HG02798 (cell line): ENCODE data around the gene WDR59.
"Not testable (repeated sequence)": the region's sequence is repeated elsewhere in the genome, so short reads cannot be mapped to it uniquely, and the experiment has no call there.

ENCODE experiments used
- ATAC-seq: cut with Tn5 transposase; IDR thresholded peaks from one replicate; pipeline ENCODE4 v1.9.1; 2021; ENCODE audit warnings: mild to moderate bottlenecking; ENCODE audit not compliant: unreplicated experiment, poor library complexity

Gene WDR59

DNA sequence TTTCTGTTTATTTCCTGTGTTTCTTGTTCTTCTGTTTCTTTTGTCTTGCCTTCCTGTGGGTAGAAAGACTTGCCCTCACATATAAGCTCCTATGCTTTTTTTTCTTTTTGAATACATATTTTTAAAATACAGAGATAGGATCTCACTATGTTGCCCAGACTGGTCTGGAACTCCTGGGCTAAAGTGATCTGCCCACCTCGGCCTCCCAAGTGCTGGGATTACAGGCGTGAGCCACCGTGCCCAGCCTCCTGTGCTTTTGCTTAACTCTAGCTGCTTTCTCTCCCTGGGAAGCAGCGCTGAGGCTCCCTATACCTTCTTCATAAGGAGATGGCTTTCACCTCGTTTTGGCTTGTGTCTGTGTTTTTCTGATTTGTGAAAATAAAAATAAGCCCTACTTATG is 116.9 kb downstream of the WDR59 start:
- no peak for ATAC-seq

DNA sequence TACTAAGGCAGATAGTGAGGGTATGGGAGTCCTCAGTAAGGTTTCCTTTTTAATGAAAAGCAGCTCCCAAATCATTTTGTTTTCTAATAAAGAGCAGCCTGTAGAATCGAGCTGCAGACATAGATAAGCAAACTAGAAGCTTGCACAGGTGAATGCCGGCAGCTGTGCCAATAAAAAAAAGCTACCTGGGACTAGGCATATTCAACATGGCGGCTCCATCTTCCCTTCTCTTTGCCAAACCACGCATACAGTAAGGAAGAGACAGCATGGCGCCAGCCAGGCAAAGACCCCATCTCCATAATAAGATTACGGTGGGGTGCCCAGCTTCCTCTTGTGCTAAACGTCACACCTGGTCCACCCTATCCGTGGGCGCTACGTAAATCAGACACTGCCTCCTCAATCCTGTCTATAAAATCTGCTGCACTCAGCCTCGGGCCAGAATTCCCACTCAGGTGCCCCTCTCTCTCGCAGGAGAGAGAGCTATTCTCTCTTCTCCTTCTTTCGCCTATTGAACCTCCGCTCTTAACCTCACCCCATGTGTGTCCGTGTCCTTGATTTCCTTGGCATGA is 117.6 kb downstream of the WDR59 start:
- no peak for ATAC-seq

DNA sequence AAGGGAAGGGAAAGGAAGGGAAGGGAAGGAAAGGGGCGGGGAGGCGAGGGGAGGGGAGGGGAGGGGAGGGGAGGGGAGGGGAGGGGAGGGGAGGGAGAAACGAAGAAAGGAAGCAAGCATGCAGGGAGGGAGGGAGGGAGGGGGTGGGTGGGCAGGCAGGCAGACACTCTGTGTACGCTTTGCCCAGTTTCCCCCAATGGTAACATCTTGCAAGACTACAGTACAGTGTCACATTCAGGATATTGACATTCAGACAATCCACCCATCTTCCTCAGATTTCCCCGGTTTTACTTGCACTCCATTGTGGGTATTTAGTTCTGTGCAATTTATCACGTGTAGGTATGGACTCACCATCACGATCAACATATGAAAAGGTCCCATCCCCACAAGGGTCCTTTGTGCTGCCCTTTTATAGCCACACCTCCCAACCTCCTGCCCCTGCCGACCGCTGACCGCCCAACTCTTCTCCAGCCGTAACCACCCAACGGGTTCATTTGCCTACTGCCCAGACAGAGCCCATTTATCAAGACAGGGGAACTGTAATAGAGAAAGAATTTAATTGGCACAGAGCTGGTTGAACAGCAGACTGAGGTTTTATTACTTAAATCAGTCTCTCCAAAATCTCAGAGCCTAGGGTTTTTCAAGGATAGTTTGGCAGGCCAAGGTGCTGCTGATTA is 118.9 kb downstream of the WDR59 start:
- no peak for ATAC-seq

DNA sequence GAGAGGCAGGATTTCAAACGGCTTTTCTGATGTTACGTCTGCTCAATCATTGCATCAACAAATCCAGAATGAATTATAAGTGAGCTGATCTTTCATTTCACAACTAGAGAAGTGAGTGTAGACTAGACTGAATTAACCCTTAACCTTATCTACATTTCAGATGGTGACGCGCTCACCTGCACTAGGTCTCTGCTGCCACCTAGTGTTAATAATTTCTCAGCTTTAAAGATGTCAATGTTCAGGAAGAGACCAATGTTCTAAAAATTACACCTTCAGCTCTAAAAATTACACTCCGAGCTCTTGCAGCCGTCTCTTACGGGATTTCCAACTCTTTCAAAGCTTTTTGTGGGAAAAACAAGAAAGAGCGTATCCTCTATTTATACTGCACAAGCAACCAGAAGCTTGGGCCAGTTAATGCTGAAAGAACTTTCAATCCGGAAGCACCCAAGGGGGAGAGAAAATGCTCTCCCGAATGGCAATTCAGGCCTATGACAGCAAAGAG is 122.1 kb downstream of the WDR59 start:
- ATAC-seq = peak; percentile 59

DNA sequence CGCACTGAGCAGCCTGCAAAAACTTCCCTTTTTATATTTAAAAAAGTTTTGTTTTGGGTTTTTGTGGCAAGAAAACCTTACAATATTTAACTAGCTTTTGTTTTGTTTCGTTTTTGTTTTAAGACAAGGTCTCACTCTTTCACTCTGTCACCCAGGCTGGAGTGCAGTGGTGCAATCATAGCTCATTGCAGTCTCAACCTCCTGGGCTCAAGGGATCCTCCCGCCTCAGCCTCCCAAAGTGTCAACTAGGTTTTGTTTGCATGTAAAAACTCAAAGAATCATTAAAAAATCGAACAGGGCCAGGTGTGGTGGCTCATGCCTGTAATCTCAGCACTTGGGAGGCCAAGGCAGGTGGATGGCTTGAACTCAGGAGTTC is 132.4 kb downstream of the WDR59 start:
- no peak for ATAC-seq

DNA sequence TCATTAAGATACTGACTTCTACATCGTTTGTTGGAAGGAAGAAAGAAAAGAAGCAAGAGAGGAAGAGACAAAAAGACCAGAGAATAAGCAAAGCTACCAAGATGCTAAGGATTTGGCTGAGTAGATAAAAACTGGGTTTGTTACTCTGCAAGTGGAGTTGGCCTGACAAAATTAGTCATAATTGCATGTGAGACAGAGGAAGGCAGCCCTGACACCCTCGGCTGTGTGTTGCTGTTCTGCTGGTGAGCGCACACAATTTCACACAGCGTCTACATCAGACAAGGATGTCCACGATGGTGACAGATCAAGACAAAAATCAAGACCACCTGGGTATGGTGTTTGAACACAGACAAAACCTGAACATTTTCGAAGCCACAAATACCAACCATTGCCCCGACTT is 134.9 kb downstream of the WDR59 start:
- no peak for ATAC-seq

DNA sequence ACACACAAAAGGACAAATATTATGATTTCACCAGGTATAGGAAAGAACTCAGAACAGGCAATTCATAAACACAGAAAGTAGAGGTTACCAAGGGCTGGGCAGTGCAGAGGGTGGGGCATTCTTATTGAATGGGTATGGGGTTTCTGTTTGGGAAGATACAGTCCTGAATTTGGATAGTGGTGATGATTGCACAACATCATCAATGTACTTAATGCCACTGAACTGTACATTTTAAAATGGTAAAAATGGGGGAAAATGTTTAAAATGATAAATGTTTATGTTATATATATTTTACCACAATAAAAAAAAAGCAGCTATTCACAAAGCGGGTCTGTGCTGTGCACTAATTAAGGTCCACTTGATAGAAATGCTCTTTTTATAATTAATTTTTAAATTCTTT is 137.7 kb downstream of the WDR59 start:
- no peak for ATAC-seq

DNA sequence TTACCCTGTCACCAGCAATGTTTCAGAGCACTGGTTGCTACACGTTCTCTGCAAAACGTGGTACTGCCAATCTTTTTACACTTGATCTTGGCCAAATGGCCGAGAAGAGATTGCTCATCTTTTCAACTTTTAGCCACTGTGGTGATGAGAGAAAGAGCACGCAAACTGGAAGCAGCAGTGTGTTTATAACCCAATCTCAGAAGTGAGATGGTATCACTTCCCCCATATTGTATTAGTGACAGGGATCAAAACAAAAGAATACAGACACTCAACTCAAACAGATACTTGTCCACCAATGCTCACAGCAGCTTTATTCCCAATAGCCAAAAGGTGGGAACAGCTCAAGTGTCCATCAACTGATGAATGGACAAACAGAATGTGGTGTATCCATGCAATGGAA is 138.2 kb downstream of the WDR59 start:
- no peak for ATAC-seq

DNA sequence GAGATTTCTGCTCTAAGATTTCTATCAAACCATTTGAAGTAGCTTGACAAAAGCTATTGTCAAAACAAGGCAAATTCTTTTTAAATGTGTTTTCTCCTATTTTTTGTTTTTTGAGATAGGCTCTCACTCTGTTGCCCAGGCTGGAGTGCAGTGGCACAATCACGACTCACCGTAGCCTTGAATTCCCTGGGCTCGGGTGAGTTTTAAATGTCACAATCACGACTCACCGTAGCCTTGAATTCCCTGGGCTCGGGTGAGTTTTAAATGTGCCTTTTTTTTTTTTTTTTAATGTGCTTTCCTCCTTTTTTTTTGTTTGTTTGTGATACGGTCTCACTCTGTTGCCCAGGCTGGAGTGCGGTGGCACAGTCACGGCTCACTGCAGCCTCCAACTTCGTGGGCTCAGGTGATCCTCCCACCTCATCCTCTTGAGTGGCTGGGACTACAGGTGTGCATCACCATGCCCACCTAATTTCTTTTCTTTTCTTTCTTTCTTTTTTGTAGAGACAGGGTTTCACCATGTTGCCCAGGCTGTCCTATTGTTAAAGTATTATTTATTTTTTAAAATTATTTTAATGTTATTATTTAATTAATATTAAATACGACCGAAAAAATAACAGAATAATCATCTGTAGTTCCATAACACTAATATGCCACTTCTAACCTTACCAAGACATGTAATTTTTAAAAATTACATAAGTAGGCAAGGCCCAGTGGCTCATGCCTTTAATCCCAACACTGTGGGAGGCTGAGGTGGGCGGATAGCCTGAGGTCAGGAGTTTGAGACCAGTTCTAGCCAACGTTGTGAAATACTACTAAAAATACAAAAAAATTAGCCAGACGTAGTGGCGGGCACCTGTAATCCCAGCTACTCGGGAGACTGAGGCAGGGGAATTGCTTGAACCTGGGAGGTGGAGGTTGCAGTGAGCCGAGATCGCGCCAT is 140.6 kb downstream of the WDR59 start:
- ATAC-seq = no peak

DNA sequence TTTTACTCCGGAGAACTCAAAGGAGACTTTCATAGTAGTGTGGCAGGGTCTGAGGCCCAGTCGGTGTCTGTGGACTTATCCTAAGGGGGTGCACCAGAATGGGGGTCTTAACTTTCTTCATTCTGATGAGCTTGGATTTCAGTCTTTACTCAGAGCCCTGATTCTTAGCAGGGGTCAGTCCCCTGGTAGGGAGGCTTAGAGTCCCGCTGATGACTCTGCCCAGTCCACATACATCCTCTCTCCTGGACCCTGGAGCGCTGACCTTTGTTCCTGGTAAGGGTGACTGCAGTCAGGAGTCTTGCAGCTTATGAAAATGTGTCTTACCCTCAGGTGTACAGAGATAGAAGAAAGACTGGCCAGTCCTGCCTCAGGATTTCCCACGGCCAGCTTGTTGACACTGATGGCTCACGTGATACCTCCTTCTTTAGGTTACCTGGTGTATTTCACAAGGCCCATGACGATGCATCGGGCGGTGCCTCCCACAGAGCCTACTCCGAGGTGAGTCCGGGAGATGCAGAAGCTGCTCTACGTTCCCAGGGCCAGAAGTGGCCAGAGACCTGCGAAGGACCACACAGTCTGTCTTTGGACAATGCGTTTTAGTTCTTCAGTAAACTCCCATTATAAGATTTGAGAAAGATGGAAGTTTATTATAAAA is 141.4 kb downstream of the WDR59 start:
- ATAC-seq = not testable (repeated sequence)

DNA sequence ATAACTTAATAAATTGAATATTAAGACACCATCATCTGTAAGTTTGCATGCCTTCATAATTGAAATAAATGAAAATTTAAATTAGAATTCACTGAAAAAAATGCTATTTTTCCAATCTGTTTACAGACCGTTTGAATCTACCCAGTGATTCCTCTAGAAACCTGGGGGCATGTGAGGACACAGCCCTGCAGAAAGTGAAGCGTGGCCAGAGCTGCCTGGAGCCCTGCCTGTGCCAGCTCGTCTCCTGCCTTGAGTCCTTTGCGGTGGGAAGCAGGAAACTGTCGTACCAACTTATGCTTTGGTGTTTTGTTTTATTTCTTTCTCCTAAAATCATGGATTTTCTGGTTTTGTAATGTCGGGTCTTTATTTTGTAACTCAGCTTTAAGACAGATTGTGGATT is 142.5 kb downstream of the WDR59 start:
- ATAC-seq = no peak

DNA sequence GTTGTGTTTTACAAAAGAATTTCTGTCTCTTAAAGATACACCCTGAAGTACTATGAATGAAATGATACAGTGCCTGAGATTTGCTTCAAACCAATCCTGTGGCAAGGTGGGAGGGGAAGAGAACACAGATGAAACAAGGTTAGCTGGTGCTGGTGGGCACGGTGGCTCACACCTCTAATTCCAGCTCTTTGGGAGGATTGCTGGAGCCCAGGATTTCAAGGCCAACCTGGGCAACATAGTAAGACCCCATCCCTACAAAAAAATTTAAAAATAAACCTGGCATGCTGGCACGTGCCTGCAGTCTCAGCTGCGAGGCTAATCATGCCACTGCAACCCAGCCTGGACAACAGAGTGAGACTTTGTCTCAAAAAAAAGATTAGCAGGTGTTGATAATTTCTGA is 143.0 kb downstream of the WDR59 start:
- no peak for ATAC-seq

DNA sequence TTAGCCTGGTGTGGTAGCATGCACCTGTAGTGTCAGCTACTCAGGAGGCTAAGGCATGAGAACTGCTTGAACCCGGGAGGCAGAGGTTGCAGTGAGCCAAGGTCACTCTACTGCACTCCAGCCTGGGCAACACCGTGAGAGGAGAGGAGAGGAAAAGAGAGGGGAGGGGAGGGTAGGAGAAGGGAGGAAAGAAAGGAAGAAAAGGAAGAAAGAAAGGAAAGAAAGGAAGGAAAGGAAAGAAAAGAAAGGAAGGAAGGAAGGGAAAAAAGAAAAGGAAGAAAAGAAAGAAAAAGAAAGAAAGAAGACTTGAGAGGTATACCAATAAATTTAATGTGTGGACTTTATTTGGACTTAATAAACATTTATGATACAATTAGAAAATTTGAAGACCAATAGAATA is 143.5 kb downstream of the WDR59 start:
- ATAC-seq = no peak

DNA sequence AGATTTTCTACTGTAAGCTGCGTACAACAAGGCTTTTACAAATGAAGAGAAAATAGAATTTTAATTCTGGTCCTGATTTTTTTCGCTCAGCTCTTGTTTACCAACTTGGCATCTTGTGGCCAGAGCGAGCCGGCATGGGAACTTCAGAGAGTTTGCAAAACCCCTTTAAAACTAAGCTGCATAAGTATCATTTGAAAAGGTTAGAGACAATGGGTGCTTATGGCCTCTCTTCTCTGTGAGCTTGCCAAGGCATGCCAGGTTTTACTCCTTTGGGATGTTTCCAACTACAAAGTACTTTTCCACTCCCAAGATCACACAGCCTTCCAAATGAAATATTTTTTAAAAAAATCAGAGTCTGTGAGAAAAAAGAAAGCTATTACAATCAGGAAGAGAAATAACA is 147.9 kb downstream of the WDR59 start:
- ATAC-seq = no peak

DNA sequence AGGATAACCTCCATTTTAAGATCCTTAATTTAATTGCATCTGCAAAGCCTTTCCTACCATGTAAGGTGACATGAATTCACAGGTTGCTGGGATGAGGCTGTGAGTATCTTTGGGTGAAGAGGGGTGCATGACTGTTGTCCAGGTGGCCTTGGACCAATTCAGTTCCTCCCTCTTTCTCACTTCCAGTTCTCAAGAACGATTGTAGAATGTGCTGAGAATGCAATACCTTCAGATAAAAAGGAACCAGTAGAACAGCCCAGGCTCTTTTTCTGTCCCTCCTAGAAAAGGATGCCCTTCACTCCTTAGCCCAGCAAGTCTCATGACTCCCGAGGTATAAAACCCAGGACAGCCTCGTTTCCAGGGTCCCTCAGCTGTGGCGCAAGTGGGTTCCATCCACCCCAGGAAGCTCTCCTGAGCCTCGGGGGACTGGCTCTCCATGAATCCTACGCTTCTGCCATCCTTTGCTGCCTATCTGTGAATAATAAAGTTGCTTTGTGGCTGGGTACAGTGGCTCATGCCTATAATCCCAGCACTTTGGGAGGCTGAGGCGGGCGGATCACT is 148.7 kb downstream of the WDR59 start:
- ATAC-seq = no peak

DNA sequence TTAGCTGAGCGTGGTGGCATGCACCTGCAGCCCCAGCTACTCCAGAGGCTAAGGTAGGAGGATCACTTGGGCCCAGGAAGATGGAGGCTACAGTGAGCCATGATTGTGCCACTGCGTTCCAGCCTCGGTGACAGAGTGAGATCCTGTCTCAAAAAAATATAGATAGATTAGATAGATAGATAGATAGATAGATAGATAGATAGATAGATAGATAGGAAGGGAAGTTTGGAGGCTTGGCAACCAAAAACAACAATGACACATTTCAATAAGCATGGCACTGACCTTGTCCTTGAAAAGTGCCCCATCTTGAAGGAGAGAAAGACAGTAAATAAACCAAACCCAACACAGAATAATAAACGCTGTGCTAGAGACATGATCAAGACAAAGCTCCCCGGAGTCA is 152.7 kb downstream of the WDR59 start:
- ATAC-seq = no peak

DNA sequence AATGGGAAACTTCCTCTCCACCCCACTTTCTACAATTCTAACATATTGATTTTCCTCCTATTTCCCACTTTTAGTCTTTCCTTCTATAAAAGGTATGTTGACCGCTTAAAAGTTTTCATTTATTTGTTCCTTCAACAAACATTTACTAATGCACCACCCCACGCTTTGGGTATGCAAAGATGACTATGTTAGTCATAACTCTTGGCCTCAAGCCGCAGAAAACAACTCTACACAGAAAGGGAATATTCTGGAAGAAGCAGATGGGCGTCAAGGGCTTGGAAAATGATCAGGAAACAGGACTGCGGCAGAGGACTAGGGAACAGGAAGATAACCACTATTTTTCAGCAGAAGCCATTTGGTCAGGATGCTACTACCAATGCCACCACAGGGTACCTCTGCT is 153.5 kb downstream of the WDR59 start:
- no peak for ATAC-seq

DNA sequence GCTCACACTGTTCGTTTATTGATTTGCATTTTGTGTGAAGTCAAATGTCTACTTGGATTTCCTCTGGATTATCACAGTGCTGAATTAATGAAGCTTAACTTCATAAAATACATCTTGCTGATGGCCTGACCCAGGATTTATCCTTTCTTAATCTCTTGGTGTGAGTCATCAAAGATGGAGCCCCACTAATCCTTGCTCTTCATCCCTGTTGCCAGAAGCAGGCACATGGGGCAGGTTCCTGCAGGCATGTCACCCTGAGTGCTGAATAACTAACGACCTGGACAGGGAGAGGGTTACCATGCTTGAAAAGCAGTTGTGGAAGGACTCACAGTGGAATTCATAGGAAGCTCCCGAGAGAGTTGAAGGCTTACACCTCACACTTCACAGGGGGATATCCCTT is 154.3 kb downstream of the WDR59 start:
- ATAC-seq = no peak

DNA sequence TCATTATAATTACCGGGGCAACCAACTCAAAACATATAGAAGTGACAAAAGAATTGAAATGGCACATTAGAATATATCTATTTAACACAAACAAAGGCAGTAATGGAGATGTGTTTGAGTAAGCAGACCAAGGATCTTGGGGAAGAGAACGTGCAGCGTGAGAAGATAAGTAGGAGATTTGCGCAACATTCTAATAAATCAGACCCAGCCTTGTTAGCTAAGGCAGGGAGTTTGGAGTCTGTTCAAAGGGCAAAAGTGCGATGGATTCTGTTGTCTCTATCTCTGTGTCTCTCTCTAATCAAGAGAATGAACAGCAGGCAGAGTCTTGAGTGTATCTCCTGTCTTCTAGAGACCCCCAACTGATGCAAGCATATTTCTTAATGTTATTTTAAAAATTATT is 155.3 kb downstream of the WDR59 start:
- ATAC-seq = no peak

DNA sequence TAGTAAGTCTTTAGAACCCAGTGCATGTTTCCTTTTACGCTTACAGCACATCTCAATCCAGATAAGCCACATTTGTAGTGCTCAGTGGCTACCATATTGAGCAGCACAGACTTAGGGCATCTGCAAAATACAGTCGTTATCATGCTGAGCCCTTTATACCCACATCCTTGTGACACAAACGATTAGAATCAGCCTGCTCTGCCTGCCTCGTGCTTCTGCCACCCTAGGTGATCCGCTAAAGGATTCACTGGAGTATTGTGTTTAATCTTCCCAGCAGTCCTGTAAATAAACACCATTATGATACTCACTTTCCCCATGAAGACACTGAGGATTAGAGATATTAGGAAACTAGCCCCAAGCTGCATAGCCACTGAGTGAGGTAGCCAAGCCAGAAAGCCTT is 159.0 kb downstream of the WDR59 start:
- ATAC-seq = no peak

DNA sequence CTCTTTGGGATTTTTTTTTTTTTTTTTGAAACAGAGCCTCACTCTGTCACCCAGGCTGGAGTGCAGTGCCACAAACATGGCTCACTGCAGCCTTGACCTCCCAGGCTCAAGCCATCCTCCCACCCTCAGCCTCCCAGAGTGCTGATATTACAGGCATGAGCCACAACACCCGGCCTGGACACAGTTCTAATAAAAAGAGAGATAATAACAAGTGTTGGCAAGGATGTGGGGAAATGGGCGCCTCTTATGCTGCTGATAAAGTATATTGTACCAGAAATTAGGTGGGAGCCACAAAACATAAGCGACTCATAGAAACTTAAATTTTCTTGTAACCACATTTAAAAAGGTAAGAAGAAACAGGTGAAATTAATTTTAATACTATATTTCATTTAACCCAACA is 159.9 kb downstream of the WDR59 start:
- no peak for ATAC-seq
